Esophagus squamous epithelium (tissue), 4 donors: ENCODE results near the gene NEU3.

Source experiments
- POLR2A ChIP-seq, 4 donors: fragments of 450-650 bp; IDR thresholded peaks; one replicate each; pipeline ENCODE4 v1.6.1; 2017; ENCODE audit warnings: antibody characterized with exemption in 4 of 4, mild to moderate bottlenecking in 4 of 4, moderate library complexity in 3 of 4
- TF ChIP-seq, protein P1 (sequence below), 6 experiments: fragments of 450-650 bp in 4 of 6; fragments of 200-600 bp in 2 of 6; sonication (generic) in 2 of 6; IDR thresholded peaks; one replicate each; pipeline ENCODE4 v1.5.1; 2016 to 2019; ENCODE audit warnings: antibody characterized with exemption in 6 of 6, mild to moderate bottlenecking in 4 of 6, moderate library complexity in 4 of 6

GRCh38 chr11:74953451-74953850, 35.3 kb upstream of the NEU3 start:
- TF ChIP-seq, protein P1, sequence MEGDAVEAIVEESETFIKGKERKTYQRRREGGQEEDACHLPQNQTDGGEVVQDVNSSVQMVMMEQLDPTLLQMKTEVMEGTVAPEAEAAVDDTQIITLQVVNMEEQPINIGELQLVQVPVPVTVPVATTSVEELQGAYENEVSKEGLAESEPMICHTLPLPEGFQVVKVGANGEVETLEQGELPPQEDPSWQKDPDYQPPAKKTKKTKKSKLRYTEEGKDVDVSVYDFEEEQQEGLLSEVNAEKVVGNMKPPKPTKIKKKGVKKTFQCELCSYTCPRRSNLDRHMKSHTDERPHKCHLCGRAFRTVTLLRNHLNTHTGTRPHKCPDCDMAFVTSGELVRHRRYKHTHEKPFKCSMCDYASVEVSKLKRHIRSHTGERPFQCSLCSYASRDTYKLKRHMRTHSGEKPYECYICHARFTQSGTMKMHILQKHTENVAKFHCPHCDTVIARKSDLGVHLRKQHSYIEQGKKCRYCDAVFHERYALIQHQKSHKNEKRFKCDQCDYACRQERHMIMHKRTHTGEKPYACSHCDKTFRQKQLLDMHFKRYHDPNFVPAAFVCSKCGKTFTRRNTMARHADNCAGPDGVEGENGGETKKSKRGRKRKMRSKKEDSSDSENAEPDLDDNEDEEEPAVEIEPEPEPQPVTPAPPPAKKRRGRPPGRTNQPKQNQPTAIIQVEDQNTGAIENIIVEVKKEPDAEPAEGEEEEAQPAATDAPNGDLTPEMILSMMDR (IDR thresholded peaks at IDR 0.05) = no peak
- TF ChIP-seq POLR2A (IDR thresholded peaks at IDR 0.05) = no peak
